B cell (primary cell): ENCODE results near the gene ZBTB7A. TPM values are rescaled to one million over a fixed set of nuclear protein-coding genes. Genes with fewer than 3 reads are reported as not detected.

Experiments used
- ATAC-seq: fragments of 200-7000 bp; cut with Tn5 transposase; one replicate; pipeline ENCODE4 v1.10.0; 2021; ENCODE audit warnings: low read depth, mild to moderate bottlenecking, moderate number of reproducible peaks, moderate library complexity
- CTCF ChIA-PET: fragments of 350-600 bp; sonication (Branson Sonifier 250); formaldehyde crosslinking; loops from one replicate; lab custom pipeline; 2021; ENCODE audit warnings: antibody characterized with exemption, inconsistent platforms; lab: Charles Lee
- POLR2A ChIA-PET: fragments of 350-600 bp; sonication (Branson Sonifier 250); formaldehyde crosslinking; loops from one replicate; lab custom pipeline; 2021; ENCODE audit warnings: antibody characterized with exemption; lab: Charles Lee
- DNase-seq: peaks from one replicate; pipeline ENCODE4 v3.0.0; 2013
- H2AFZ ChIP-seq: 2 replicates; pipeline ENCODE4 v1.6.1; 2012; ENCODE audit warnings: mild to moderate bottlenecking, low read depth, low read length; ENCODE audit not compliant: insufficient read depth, poor library complexity, severe bottlenecking
- H3K27ac ChIP-seq, 2 donors: 1 replicate in 1 of 2; 2 replicates in 1 of 2; pipeline ENCODE4 v1.5.1; 2012 to 2013; ENCODE audit warnings: low read length in 2 of 2, mild to moderate bottlenecking in 2 of 2, moderate library complexity in 1 of 2
- H3K27me3 ChIP-seq, 4 experiments: fragments of 200-600 bp in 1 of 4; sonication (generic) in 1 of 4; replicated peaks in 1 of 4; 1 replicate in 2 of 4; 2 replicates in 2 of 4; pipeline versions ENCODE4 v1.6.1 to v1.7.0; 2013 to 2016; ENCODE audit warnings: low read length in 3 of 4, mild to moderate bottlenecking in 2 of 4, mixed read lengths in 1 of 4, moderate library complexity in 1 of 4; ENCODE audit not compliant: insufficient read depth in 4 of 4, control insufficient read depth in 3 of 4; ENCODE audit errors: control extremely low read depth in 1 of 4
- H3K36me3 ChIP-seq, 2 experiments: replicated peaks in 1 of 2; 1 replicate in 1 of 2; 2 replicates in 1 of 2; pipeline versions ENCODE4 v1.6.1 to v1.7.1; 2013; ENCODE audit warnings: low read length in 1 of 2; ENCODE audit not compliant: insufficient read depth in 2 of 2, control insufficient read depth in 1 of 2; ENCODE audit errors: control extremely low read depth in 1 of 2, extremely low read depth in 1 of 2
- H3K4me1 ChIP-seq, 2 donors: fragments of 200-600 bp in 1 of 2; sonication (generic) in 1 of 2; 1 replicate in 1 of 2; 2 replicates in 1 of 2; pipeline versions ENCODE4 v1.5.1 to v1.6.1; 2013 to 2017; ENCODE audit warnings: low read length in 2 of 2; ENCODE audit not compliant: control insufficient read depth in 2 of 2, insufficient read depth in 2 of 2
- H3K4me2 ChIP-seq: replicated peaks from 2 replicates; pipeline ENCODE3; 2012; ENCODE audit warnings: mild to moderate bottlenecking, low read depth, low read length; ENCODE audit not compliant: poor library complexity, severe bottlenecking
- H3K4me3 ChIP-seq, 5 experiments: fragments of 200-600 bp in 1 of 5; sonication (generic) in 1 of 5; 1 replicate in 3 of 5; 2 replicates in 2 of 5; pipeline versions ENCODE4 v1.5.1 to v1.7.0; 2011 to 2016; ENCODE audit warnings: low read length in 4 of 5, mild to moderate bottlenecking in 4 of 5, low read depth in 2 of 5, control low read depth in 1 of 5, moderate library complexity in 1 of 5; ENCODE audit not compliant: insufficient read depth in 1 of 5; ENCODE audit errors: control extremely low read depth in 1 of 5, extremely low read depth in 1 of 5
- H3K79me2 ChIP-seq: fragments of 200-600 bp; sonication (generic); one replicate; pipeline ENCODE4 v1.6.0; 2016; ENCODE audit warnings: low read length; ENCODE audit not compliant: control insufficient read depth, insufficient read depth
- H3K9ac ChIP-seq: fragments of 200-600 bp; sonication (generic); 2 replicates; pipeline ENCODE4 v1.6.1; 2017; ENCODE audit warnings: mild to moderate bottlenecking, low read length, moderate library complexity
- H3K9me3 ChIP-seq, 3 donors: one replicate each; pipeline versions ENCODE4 v1.6.1 to v1.7.1; 2013; ENCODE audit warnings: low read length in 2 of 3; ENCODE audit not compliant: control insufficient read depth in 2 of 3, insufficient read depth in 1 of 3; ENCODE audit errors: control extremely low read depth in 1 of 3
- H4K20me1 ChIP-seq: 2 replicates; pipeline ENCODE4 v1.6.0; 2012; ENCODE audit warnings: mild to moderate bottlenecking, low read length; ENCODE audit not compliant: insufficient read depth, control insufficient read depth, poor library complexity, severe bottlenecking
- H3K27ac Mint-ChIP-seq: one replicate; pipeline ENCODE4 v1.8.0; 2021; ENCODE audit warnings: mixed read lengths
- H3K27me3 Mint-ChIP-seq: one replicate; pipeline ENCODE4 v1.8.0; 2021; ENCODE audit warnings: mixed read lengths
- H3K4me1 Mint-ChIP-seq: one replicate; pipeline ENCODE4 v1.8.0; 2021; ENCODE audit warnings: mixed read lengths
- H3K4me3 Mint-ChIP-seq: one replicate; pipeline ENCODE4 v1.8.0; 2021; ENCODE audit warnings: mixed read lengths
- H3K9me3 Mint-ChIP-seq: one replicate; pipeline ENCODE4 v1.8.0; 2022; ENCODE audit warnings: mixed read lengths; ENCODE audit not compliant: insufficient read depth
- EZH2 ChIP-seq: IDR thresholded peaks from 2 replicates; pipeline ENCODE4 v1.6.1; 2012; ENCODE audit warnings: borderline replicate concordance, low read depth, mild to moderate bottlenecking, moderate library complexity, low read length; ENCODE audit not compliant: insufficient read depth, poor library complexity, severe bottlenecking
- WGBS: methylation state at CpG from one replicate; pipeline ENCODE4 v1.1.5; 2013; ENCODE audit warnings: missing lambda C conversion rate; ENCODE audit not compliant: insufficient coverage; 5-methylcytosine and 5-hydroxymethylcytosine counted together
- intact Hi-C: fragments of 100-400 bp; cut with micrococcal nuclease; formaldehyde crosslinking; loops from one replicate; pipeline ENCODE4 v1.10.0; 2022
- polyA plus RNA-seq: library from polyadenylated mRNA; depleted of rRNA; stranded (reverse); fragments of >200 nt; gene quantifications from 2 replicates; pipeline ENCODE4 v1.2.3, GENCODE V29; 2012
- total RNA-seq, 2 donors: library from RNA; stranded (reverse); fragments of 120-200 nt in 1 of 2; gene quantifications; 1 replicate in 1 of 2; 2 replicates in 1 of 2; pipeline versions ENCODE4 v1.2.3 to v1.2.4, GENCODE V29; 2013 to 2022
- TF ChIP-seq, protein P1 (sequence below): fragments of 200-600 bp; IDR thresholded peaks from one replicate; pipeline ENCODE4 v1.8.0; 2022; ENCODE audit warnings: antibody characterized with exemption, mild to moderate bottlenecking

The ZBTB7A gene
- total and polyA plus RNA-seq, 2 donors (not counting 1 experiment from before 2014, with no cell fraction given), result 24.8 to 62.6 TPM

DNA sequence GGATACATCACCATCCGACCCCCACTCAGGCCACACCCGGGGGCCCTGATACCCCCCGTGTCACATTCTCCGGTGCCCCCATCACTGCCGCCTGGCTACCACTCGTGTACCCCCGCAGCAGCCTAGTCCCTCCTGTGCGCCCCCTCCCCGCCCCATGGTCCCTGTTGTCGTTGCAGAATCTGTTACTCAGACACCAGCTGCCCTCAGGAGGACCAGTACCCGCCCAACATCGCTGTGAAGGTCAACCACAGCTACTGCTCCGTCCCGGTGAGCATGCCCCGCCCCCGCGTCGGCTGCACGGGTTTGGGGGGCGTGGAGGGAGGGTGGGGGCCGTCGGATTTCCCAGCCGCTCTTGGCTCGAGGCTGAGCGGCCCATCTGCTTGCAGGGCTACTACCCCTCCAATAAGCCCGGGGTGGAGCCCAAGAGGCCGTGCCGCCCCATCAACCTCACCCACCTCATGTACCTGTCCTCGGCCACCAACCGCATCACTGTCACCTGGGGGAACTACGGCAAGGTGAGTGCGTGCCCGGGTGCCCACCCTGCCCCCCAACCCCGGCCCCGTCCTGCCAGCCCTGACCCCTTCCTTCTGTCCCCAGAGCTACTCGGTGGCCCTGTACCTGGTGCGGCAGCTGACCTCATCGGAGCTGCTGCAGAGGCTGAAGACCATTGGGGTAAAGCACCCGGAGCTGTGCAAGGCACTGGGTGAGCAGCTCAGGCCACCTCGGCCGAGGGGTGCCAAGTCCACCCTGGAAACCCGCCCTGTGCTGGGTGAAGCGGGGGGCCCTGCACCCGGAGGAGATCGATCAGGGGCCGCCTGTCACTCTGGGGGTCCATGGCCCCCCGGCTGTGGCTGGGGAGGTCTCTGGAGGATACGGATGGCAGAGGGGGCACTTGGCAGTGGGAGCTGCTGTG is 38.1 kb downstream of the ZBTB7A start:
- Mint-ChIP-seq H3K27ac (no peak overlapping the region), H3K4me1 (no peaks in the 10 kb centered on the region), H3K4me3 (no peak overlapping the region), H3K27me3 (no peaks in the 10 kb centered on the region), H3K9me3 (no peaks in the 10 kb centered on the region)
- H3K27me3 ChIP-seq, result no peaks in the 10 kb centered on the region
- no peaks in the 10 kb centered on the region for H3K4me1 ChIP-seq
- H3K9ac ChIP-seq, result no peak overlapping the region
- peaks cover 13% of the 10 kb centered on the region for H3K79me2 ChIP-seq
- no peak for TF ChIP-seq EZH2
- TF ChIP-seq, protein P1, sequence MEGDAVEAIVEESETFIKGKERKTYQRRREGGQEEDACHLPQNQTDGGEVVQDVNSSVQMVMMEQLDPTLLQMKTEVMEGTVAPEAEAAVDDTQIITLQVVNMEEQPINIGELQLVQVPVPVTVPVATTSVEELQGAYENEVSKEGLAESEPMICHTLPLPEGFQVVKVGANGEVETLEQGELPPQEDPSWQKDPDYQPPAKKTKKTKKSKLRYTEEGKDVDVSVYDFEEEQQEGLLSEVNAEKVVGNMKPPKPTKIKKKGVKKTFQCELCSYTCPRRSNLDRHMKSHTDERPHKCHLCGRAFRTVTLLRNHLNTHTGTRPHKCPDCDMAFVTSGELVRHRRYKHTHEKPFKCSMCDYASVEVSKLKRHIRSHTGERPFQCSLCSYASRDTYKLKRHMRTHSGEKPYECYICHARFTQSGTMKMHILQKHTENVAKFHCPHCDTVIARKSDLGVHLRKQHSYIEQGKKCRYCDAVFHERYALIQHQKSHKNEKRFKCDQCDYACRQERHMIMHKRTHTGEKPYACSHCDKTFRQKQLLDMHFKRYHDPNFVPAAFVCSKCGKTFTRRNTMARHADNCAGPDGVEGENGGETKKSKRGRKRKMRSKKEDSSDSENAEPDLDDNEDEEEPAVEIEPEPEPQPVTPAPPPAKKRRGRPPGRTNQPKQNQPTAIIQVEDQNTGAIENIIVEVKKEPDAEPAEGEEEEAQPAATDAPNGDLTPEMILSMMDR, result no peak
- no peak overlapping the region for H3K4me3 ChIP-seq
- H3K27ac ChIP-seq, result no peak overlapping the region
- no peaks in the 10 kb centered on the region for H3K9me3 ChIP-seq
- peaks cover 0 to 32% of the 10 kb centered on the region in 2 experiments for H3K36me3 ChIP-seq
- ATAC-seq (no peak), DNase-seq (no peak)
- no peak overlapping the region for H3K4me2 ChIP-seq
- ChIA-PET POLR2A (interaction anchor here (0.6 kb wide), 2 partner anchors 21 to 632 kb away, joined by 3 to 4 read pairs; partner anchors contain the start of gene PIAS4), CTCF (interaction anchor here (0.7 kb wide), 1 partner anchor 654 kb away, joined by 3 read pairs; no protein-coding TSS in a partner anchor)
- intact Hi-C loops, result no loop called here
- H2AFZ ChIP-seq, result no peak overlapping the region
- 97% methylated on average over 48 of the region's 48 CpGs for WGBS
- H4K20me1 ChIP-seq, result peaks cover 5% of the 10 kb centered on the region

DNA sequence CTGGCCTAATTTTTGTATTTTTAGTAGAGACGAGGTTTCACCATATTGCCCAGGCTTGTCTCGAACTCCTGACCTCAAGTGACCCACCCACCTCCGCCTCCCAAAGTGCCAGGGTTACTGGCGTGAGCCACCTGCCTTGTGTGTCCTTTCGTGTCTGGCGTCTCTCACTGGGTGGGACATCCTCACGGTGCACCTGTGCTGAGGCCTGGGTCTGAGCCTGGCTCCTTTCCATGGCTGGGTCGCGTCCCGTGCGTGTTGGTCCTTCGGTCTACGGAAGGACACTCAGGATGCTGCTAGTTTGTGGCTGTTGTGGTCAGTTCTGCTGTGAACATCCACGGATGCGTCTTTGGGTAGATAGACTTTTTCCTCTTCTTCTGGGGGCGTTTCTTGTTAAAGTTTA is 39.6 kb downstream of the ZBTB7A start:
- intact Hi-C loops, result no loop called here
- H3K27me3 Mint-ChIP-seq, result no peaks in the 10 kb centered on the region
- H3K4me1 Mint-ChIP-seq, result no peaks in the 10 kb centered on the region
- H4K20me1 ChIP-seq, result peaks cover 6% of the 10 kb centered on the region
- ChIA-PET CTCF (interaction anchor here (0.9 kb wide), 1 partner anchor 20 kb away, joined by 3 read pairs; no protein-coding TSS in a partner anchor), POLR2A (interaction anchor here (0.7 kb wide), 1 partner anchor 1687 kb away, joined by 7 read pairs; no protein-coding TSS in a partner anchor)
- no peak overlapping the region for H3K4me3 Mint-ChIP-seq
- peaks cover 28% of the 10 kb centered on the region for H3K79me2 ChIP-seq
- no peak for TF ChIP-seq EZH2
- TF ChIP-seq, protein P1, result no peak
- peaks cover 0 to 6% (median 0%) of the 10 kb centered on the region in 3 donors for H3K9me3 ChIP-seq
- peaks cover 0 to 25% of the 10 kb centered on the region in 2 experiments for H3K36me3 ChIP-seq
- H3K4me1 ChIP-seq, result no peaks in the 10 kb centered on the region
- H3K27me3 ChIP-seq, result no peaks in the 10 kb centered on the region
- H3K4me2 ChIP-seq, result no peak overlapping the region
- no peak overlapping the region for H2AFZ ChIP-seq
- no peak for DNase-seq
- H3K4me3 ChIP-seq, result no peak overlapping the region
- no peak overlapping the region for H3K9ac ChIP-seq
- no peak overlapping the region for H3K27ac Mint-ChIP-seq
- ATAC-seq, result no peak
- H3K9me3 Mint-ChIP-seq, result no peaks in the 10 kb centered on the region
- no peak overlapping the region for H3K27ac ChIP-seq
- 95% methylated on average over 13 of the region's 16 CpGs for WGBS
